ENCODE results near the gene SLU7.
"Not testable (repeated sequence)": the region's sequence is repeated elsewhere in the genome, so short reads cannot be mapped to it uniquely, and the experiment has no call there.

SLU7 gene

GRCh38 chr5:160450164-160450932 lies 31.5 kb upstream of the SLU7 start:
- no peak for DNase-seq

GRCh38 chr5:160449458-160449857 lies 30.6 kb upstream of the SLU7 start:
- DNase-seq: no peak

GRCh38 chr5:160448886-160449285 lies 30.0 kb upstream of the SLU7 start:
- no peak for DNase-seq

GRCh38 chr5:160445751-160446150 lies 26.9 kb upstream of the SLU7 start:
- no peak for DNase-seq

GRCh38 chr5:160445132-160445531 lies 26.3 kb upstream of the SLU7 start:
- DNase-seq: no peak

GRCh38 chr5:160444407-160444806 lies 25.5 kb upstream of the SLU7 start:
- no peak for DNase-seq

- DNase-seq: no peak
Observed at GRCh38 chr5:160442824-160443431, 24.0 kb upstream of the SLU7 start.

- no peak for DNase-seq
Observed at GRCh38 chr5:160441311-160441781, 22.5 kb upstream of the SLU7 start.

GRCh38 chr5:160439205-160439600 lies 20.3 kb upstream of the SLU7 start:
- DNase-seq: peak; percentile 85

GRCh38 chr5:160438316-160439204 lies 19.7 kb upstream of the SLU7 start:
- peak; percentile 59 for DNase-seq

- no peak for DNase-seq
Observed at GRCh38 chr5:160437271-160437670, 18.4 kb upstream of the SLU7 start.

- DNase-seq: not testable (repeated sequence)
Observed at GRCh38 chr5:160436661-160437060, 17.8 kb upstream of the SLU7 start.

- no peak for DNase-seq
Observed at GRCh38 chr5:160436017-160436416, 17.1 kb upstream of the SLU7 start.

GRCh38 chr5:160435532-160435931 lies 16.7 kb upstream of the SLU7 start:
- no peak for DNase-seq

GRCh38 chr5:160434022-160434531 lies 15.2 kb upstream of the SLU7 start:
- DNase-seq: no peak

GRCh38 chr5:160432787-160433186 lies 13.9 kb upstream of the SLU7 start:
- no peak for DNase-seq

- no peak for DNase-seq
Observed at GRCh38 chr5:160432196-160432595, 13.3 kb upstream of the SLU7 start.

- no peak for DNase-seq
Observed at GRCh38 chr5:160427607-160428006, 8.7 kb upstream of the SLU7 start.

- no peak for DNase-seq
Observed at GRCh38 chr5:160423099-160423498, 4.2 kb upstream of the SLU7 start.

GRCh38 chr5:160421625-160422258 lies 2.9 kb upstream of the SLU7 start, which contains the start of gene PTTG1:
TSS of gene PTTG1 (plus strand) at chr5:160421855. CDS start at chr5:160422313, 458 bp downstream.
- peak; percentile 89 for DNase-seq

- no peak for DNase-seq
Observed at GRCh38 chr5:160420331-160420610, 1.4 kb upstream of the SLU7 start.

GRCh38 chr5:160419458-160420330 lies 813 bp upstream of the SLU7 start:
- no peak for DNase-seq

Measured in stimulated activated naive CD4-positive, alpha-beta T cell treated with Interleukin-2 at 50 U/mL for 16 hours (primary cell).